Gastroesophageal sphincter (tissue), 3 donors: ENCODE data around the gene TBC1D5.

ENCODE experiments used
- CTCF ChIP-seq, 4 experiments: fragments of 200-600 bp in 2 of 4; fragments of 450-650 bp in 2 of 4; sonication (generic) in 1 of 4; IDR thresholded peaks; one replicate each; pipeline ENCODE4 v1.5.1; 2017 to 2019; ENCODE audit warnings: antibody characterized with exemption in 4 of 4, mild to moderate bottlenecking in 2 of 4, moderate library complexity in 2 of 4
- POLR2AphosphoS5 ChIP-seq: sonication (generic); formaldehyde crosslinking; IDR thresholded peaks from one replicate; pipeline ENCODE4 v1.6.1; 2017; ENCODE audit warnings: antibody characterized with exemption

GRCh38 chr3:17120115-17120514 lies 622.3 kb downstream of the TBC1D5 start:
- TF ChIP-seq CTCF (IDR thresholded peaks at IDR 0.05) = no peak
- TF ChIP-seq POLR2AphosphoS5 = no peak
